ENCODE results near the gene KDM6B. TPM values are rescaled to one million over a fixed set of nuclear protein-coding genes. Genes with fewer than 3 reads are reported as not detected.
A peak's percentile ranks its signal among the peaks of the same experiment; 100 is the strongest.

The KDM6B gene
- total RNA-seq, 1 donor from 2014 or later = 52.9 TPM

DNA sequence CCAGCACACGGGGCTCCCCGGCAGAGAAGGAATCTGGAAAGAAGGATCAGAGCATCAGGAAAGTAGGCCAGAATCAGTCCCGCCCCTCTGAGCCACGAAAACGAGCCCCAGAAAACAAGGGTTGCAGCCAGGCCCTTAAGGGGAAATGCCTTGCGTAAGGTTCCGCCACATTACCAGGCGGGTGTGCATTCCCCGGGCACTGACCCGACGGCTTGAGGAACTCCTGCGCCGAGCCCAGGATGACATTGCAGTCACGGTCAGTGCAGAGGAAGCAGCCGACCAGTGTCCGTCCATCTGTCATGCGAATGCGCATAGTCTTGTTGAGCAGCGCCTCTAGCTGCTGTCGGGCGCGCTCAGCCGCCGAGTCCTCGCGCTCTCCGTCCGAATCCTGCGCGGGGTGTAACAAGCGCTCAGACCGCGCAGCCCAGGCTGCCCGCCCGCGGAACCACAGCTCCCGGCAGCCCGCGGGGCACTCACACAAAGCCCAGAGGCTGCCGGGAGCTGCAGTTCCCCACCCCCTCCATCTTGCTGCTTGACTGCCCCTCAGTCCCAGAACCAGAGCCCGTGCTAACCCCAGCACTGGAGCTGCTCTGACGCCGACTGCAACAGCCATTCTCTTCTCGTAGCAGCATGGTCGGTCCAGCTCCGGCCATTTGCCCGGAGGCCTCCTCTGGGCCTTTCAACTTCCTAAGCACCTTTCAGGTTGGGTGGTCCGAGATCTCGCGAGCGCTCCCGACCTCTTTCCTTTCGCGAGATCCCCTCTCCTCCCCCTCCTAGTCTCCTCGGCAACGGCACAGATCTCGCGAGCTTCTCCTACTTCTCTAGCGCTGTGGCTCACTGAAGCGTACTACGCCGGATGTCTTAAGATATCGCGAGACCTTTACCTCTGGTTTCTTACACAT is 23.0 kb downstream of the KDM6B start, which contains the start of gene NAA38:
TSS of gene NAA38 (minus strand) at position 749 of the 902 bp plus-strand sequence. CDS start at position 653, 96 bp downstream.
- no peaks in the 10 kb centered on the region for H3K9me3 Mint-ChIP-seq (ENCODE audit: unreplicated experiment)
- no peaks in the 10 kb centered on the region for H3K27me3 Mint-ChIP-seq (ENCODE audit: unreplicated experiment)
- peaks cover 10% of the 10 kb centered on the region for H3K36me3 Mint-ChIP-seq (ENCODE audit: unreplicated experiment)
- peak; percentile 98 for DNase-seq (ENCODE audit: extremely low spot score, unreplicated experiment)
- no peak within 1 kb of the TSS for H3K4me3 Mint-ChIP-seq (ENCODE audit: unreplicated experiment)
- H3K4me1 Mint-ChIP-seq (ENCODE audit: unreplicated experiment) = peaks cover 8% of the 10 kb centered on the region
- no peak within 1 kb of the TSS for H3K27ac Mint-ChIP-seq (ENCODE audit: unreplicated experiment)
- TF ChIP-seq, protein P1, sequence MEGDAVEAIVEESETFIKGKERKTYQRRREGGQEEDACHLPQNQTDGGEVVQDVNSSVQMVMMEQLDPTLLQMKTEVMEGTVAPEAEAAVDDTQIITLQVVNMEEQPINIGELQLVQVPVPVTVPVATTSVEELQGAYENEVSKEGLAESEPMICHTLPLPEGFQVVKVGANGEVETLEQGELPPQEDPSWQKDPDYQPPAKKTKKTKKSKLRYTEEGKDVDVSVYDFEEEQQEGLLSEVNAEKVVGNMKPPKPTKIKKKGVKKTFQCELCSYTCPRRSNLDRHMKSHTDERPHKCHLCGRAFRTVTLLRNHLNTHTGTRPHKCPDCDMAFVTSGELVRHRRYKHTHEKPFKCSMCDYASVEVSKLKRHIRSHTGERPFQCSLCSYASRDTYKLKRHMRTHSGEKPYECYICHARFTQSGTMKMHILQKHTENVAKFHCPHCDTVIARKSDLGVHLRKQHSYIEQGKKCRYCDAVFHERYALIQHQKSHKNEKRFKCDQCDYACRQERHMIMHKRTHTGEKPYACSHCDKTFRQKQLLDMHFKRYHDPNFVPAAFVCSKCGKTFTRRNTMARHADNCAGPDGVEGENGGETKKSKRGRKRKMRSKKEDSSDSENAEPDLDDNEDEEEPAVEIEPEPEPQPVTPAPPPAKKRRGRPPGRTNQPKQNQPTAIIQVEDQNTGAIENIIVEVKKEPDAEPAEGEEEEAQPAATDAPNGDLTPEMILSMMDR (IDR thresholded peaks at IDR 0.05) = peak; percentile 58

DNA sequence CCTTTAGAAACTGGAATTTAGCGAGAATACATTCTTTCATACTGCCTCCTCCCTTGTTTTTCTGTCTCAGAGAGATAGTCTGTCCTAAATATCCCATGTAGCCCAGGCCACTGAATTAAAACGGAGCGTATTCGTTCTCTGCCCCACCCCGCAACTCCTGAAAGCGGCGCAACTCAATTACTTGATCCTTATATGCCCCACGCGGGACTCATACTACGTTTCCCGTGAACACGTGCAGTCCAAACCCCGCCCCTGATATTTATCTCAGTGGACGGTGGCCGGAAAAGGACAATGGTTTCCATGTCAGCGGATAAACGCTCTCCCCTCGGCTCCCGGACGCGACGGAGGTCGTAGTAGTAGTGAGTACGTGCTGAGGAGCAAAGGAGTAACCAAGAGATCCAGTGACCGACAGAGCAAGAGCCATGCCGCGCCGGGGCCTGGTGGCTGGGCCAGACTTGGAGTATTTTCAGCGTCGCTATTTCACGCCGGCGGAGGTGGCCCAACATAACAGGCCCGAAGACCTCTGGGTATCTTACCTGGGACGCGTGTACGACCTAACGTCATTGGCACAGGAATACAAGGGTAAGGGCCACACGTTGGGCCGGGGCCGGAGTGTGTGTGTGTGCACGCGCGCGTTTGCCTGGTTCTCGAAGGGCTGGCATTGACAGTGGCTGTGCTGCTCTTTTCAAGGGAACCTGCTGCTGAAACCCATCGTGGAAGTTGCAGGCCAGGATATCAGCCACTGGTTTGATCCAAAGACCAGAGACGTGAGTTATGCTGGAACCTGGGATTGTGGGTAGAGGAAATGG is 23.9 kb downstream of the KDM6B start, which contains the start of gene CYB5D1:
TSS of gene CYB5D1 (plus strand) at position 291 of the 809 bp plus-strand sequence. CDS start at position 423, 132 bp downstream.
- DNase-seq (ENCODE audit: extremely low spot score, unreplicated experiment) = peak; percentile 92
- no peaks in the 10 kb centered on the region for H3K27me3 Mint-ChIP-seq (ENCODE audit: unreplicated experiment)
- peaks cover 8% of the 10 kb centered on the region for H3K36me3 Mint-ChIP-seq (ENCODE audit: unreplicated experiment)
- H3K27ac Mint-ChIP-seq (ENCODE audit: unreplicated experiment) = no peak within 1 kb of the TSS
- TF ChIP-seq, protein P1 (IDR thresholded peaks at IDR 0.05) = no peak
- no peaks in the 10 kb centered on the region for H3K9me3 Mint-ChIP-seq (ENCODE audit: unreplicated experiment)
- no peak within 1 kb of the TSS for H3K4me3 Mint-ChIP-seq (ENCODE audit: unreplicated experiment)
- peaks cover 10% of the 10 kb centered on the region for H3K4me1 Mint-ChIP-seq (ENCODE audit: unreplicated experiment)

DNA sequence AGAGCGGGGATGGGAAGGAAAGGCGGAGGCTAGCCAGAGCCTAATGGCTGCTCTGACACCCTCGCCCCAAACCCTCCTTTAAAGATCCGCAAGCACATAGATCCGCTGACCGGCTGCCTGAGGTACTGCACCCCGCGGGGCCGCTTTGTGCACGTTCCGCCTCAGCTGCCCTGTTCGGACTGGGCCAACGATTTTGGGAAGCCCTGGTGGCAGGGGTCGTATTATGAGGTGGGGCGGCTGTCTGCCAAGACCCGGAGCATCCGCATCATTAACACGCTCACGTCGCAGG is 24.4 kb downstream of the KDM6B start:
- peaks cover 10% of the 10 kb centered on the region for H3K4me1 Mint-ChIP-seq (ENCODE audit: unreplicated experiment)
- DNase-seq (ENCODE audit: extremely low spot score, unreplicated experiment) = no peak
- peaks cover 8% of the 10 kb centered on the region for H3K36me3 Mint-ChIP-seq (ENCODE audit: unreplicated experiment)
- H3K27ac Mint-ChIP-seq (ENCODE audit: unreplicated experiment) = no peak overlapping the region
- no peaks in the 10 kb centered on the region for H3K9me3 Mint-ChIP-seq (ENCODE audit: unreplicated experiment)
- no peak overlapping the region for H3K4me3 Mint-ChIP-seq (ENCODE audit: unreplicated experiment)
- TF ChIP-seq, protein P1 (IDR thresholded peaks at IDR 0.05) = peak; percentile 43
- no peaks in the 10 kb centered on the region for H3K27me3 Mint-ChIP-seq (ENCODE audit: unreplicated experiment)

DNA sequence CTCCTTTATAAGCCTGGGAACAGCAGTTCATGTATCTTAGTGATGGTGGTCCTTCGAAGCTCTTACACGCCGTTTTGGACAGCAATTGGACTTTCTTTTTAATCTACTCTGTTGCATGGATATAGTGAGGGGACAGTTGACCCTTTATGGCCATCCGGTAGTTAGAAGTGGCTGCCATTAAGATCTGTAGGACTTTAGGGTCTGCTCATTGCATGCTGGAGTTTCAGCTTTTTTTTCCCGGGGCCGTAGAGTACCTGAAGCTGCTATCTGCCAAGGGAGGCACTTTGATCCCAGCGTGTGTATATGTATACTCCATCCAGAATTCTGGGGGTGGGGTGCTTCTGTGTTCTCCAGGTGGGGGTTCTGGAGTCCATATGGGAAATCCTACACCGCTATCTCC is 25.0 kb downstream of the KDM6B start:
- Mint-ChIP-seq H3K27me3 (ENCODE audit: unreplicated experiment) (no peaks in the 10 kb centered on the region), H3K27ac (ENCODE audit: unreplicated experiment) (no peak overlapping the region), H3K4me3 (ENCODE audit: unreplicated experiment) (no peak overlapping the region), H3K9me3 (ENCODE audit: unreplicated experiment) (no peaks in the 10 kb centered on the region), H3K36me3 (ENCODE audit: unreplicated experiment) (peaks cover 4% of the 10 kb centered on the region), H3K4me1 (ENCODE audit: unreplicated experiment) (peaks cover 7% of the 10 kb centered on the region)
- DNase-seq (ENCODE audit: extremely low spot score, unreplicated experiment) = no peak
- TF ChIP-seq, protein P1 (IDR thresholded peaks at IDR 0.05) = no peak

Data from osteocyte (in vitro differentiated cells).